Stimulated activated CD4-positive, alpha-beta T cell treated with anti-CD3 and anti-CD28 coated beads, Interleukin-12 subunit alpha, Interleukin-12 subunit beta, amount 100 ng/mL, for 24 hours (primary cell): ENCODE results near the gene RASL11A.
"Not testable (repeated sequence)": the region's sequence is repeated elsewhere in the genome, so short reads cannot be mapped to it uniquely, and the experiment has no call there.

Experiments used
- DNase-seq, 2 experiments: peaks; one replicate each; pipeline ENCODE4 v3.0.0-alpha.2; 2020; ENCODE audit warnings: low read depth in 2 of 2

RASL11A gene

GRCh38 chr13:27269114-27269665 is 1.4 kb upstream of the RASL11A start:
- no peak for DNase-seq

GRCh38 chr13:27271570-27272096 is 1.0 kb downstream of the RASL11A start:
- DNase-seq, result no peak

- no peak for DNase-seq
These were observed 3.2 kb downstream of the RASL11A start for GRCh38 chr13:27273658-27274425.

- DNase-seq, result no peak
These were observed 4.0 kb downstream of the RASL11A start for GRCh38 chr13:27274631-27275030.

- no peak for DNase-seq
These were observed 5.6 kb downstream of the RASL11A start for GRCh38 chr13:27276188-27276587.

GRCh38 chr13:27279506-27279905 is 8.9 kb downstream of the RASL11A start:
- DNase-seq, result no peak

- no peak for DNase-seq
These were observed 9.5 kb downstream of the RASL11A start for GRCh38 chr13:27280009-27280656.

- DNase-seq, result no peak
These were observed 10.2 kb downstream of the RASL11A start for GRCh38 chr13:27280841-27281240.

GRCh38 chr13:27281420-27281819 is 10.8 kb downstream of the RASL11A start:
- no peak for DNase-seq

- DNase-seq, result no peak
These were observed 13.4 kb downstream of the RASL11A start for GRCh38 chr13:27283906-27284493.

- no peak for DNase-seq
These were observed 17.8 kb downstream of the RASL11A start for GRCh38 chr13:27288392-27288791.

- no peak for DNase-seq
These were observed 18.5 kb downstream of the RASL11A start for GRCh38 chr13:27289011-27289665.

GRCh38 chr13:27290715-27291114 is 20.1 kb downstream of the RASL11A start:
- DNase-seq, result no peak

GRCh38 chr13:27291967-27292366 is 21.3 kb downstream of the RASL11A start:
- DNase-seq, result not testable (repeated sequence)

GRCh38 chr13:27293076-27293691 is 22.6 kb downstream of the RASL11A start:
- DNase-seq, result no peak

- no peak for DNase-seq
These were observed 23.4 kb downstream of the RASL11A start for GRCh38 chr13:27293873-27294515.

GRCh38 chr13:27295096-27295495 is 24.5 kb downstream of the RASL11A start:
- no peak for DNase-seq

GRCh38 chr13:27295660-27296059 is 25.0 kb downstream of the RASL11A start:
- no peak for DNase-seq

GRCh38 chr13:27296496-27296895 is 25.9 kb downstream of the RASL11A start:
- no peak for DNase-seq

- no peak for DNase-seq
These were observed 28.2 kb downstream of the RASL11A start for GRCh38 chr13:27298849-27299248.

- not testable (repeated sequence) for DNase-seq
These were observed 29.8 kb downstream of the RASL11A start for GRCh38 chr13:27300406-27300805.
